Measurements from ENCODE around the gene ANKRD13B. TPM values are rescaled to one million over a fixed set of nuclear protein-coding genes. Genes with fewer than 3 reads are reported as not detected.

ANKRD13B gene
- total and polyA plus RNA-seq, 8 donors, result 1.0 to 5.8 (median 3.5) TPM

- Histone ChIP-seq H3K9me3 (no peaks in the 10 kb centered on the region), H3K36me3 (no peaks in the 10 kb centered on the region), H3K27me3 (no peaks in the 10 kb centered on the region), H3K4me3 (peak overlapping the region in 2 of 4 donors; percentile 23 to 45), H3K27ac (no peak overlapping the region), H3K4me1 (peaks cover 15 to 25% (median 25%) of the 10 kb centered on the region in 3 donors)
- TF ChIP-seq CTCF (IDR thresholded peaks at IDR 0.05), result no peak
- FAIRE-seq (no peak), ATAC-seq (no peak), DNase-seq (peak in 2 of 6 donors; percentile 16 to 45)
- 11 to 14% methylated on average over 13 of the region's 13 CpGs for WGBS, 2 donors
- intact Hi-C loops (cut with DNase I), result no loop called here
Observed at GRCh38 chr17:29613856-29614255, 20.9 kb downstream of the ANKRD13B start.

- no peak for FAIRE-seq
- WGBS, 2 donors, result 32 to 38% methylated on average over 16 of the region's 16 CpGs
- Histone ChIP-seq H3K9me3 (no peaks in the 10 kb centered on the region), H3K36me3 (no peaks in the 10 kb centered on the region), H3K4me1 (peaks cover 15 to 25% (median 25%) of the 10 kb centered on the region in 3 donors), H3K27me3 (no peaks in the 10 kb centered on the region), H3K4me3 (no peak overlapping the region), H3K27ac (no peak overlapping the region)
- peak in 3 of 6 donors; percentile 15 to 56 (median 30) for DNase-seq
- no peak for ATAC-seq
- TF ChIP-seq CTCF (IDR thresholded peaks at IDR 0.05), result no peak
- intact Hi-C loops (cut with DNase I), result no loop called here
Observed at GRCh38 chr17:29614349-29615047, 21.6 kb downstream of the ANKRD13B start.

GRCh38 chr17:29615048-29615385, 22.1 kb downstream of the ANKRD13B start:
- no peak for ATAC-seq

GRCh38 chr17:29615492-29616299, 22.8 kb downstream of the ANKRD13B start:
- intact Hi-C loops (cut with DNase I), result no loop called here
- Histone ChIP-seq H3K9me3 (no peaks in the 10 kb centered on the region), H3K36me3 (no peaks in the 10 kb centered on the region), H3K27ac (no peak overlapping the region), H3K4me1 (peaks cover 15 to 25% (median 25%) of the 10 kb centered on the region in 3 donors), H3K27me3 (no peaks in the 10 kb centered on the region), H3K4me3 (peak overlapping the region; percentile 8 to 42 (median 18))
- WGBS, 2 donors, result 3 to 4% methylated on average over 63 to 74 of the region's 74 CpGs
- FAIRE-seq, result no peak
- ATAC-seq, result peak; percentile 72 to 80 (median 78)
- TF ChIP-seq CTCF (IDR thresholded peaks at IDR 0.05), result no peak
- peak; percentile 68 to 90 (median 86) for DNase-seq

More at GRCh38 chr17:29615048-29615385, 22.1 kb downstream of the ANKRD13B start:
- 8 to 15% methylated on average over 15 of the region's 15 CpGs for WGBS, 2 donors
- Histone ChIP-seq H3K27ac (no peak overlapping the region), H3K4me3 (peak overlapping the region in 2 of 4 donors; percentile 22 to 42), H3K36me3 (no peaks in the 10 kb centered on the region), H3K4me1 (peaks cover 15 to 25% (median 25%) of the 10 kb centered on the region in 3 donors), H3K9me3 (no peaks in the 10 kb centered on the region), H3K27me3 (no peaks in the 10 kb centered on the region)
- DNase-seq, result peak in 1 of 6 donors; percentile 58
- intact Hi-C loops (cut with DNase I), result no loop called here
- TF ChIP-seq CTCF (IDR thresholded peaks at IDR 0.05), result no peak
- no peak for FAIRE-seq
